Ramos (cell line): Measurements from ENCODE around the gene TMEM86A.

Experiments
- in situ Hi-C: fragments of 300-500 bp; cut with MboI; formaldehyde crosslinking; loops from one replicate; pipeline ENCODE4 v1.14.3; 2022; ENCODE audit warnings: low sequenced_read_pairs; ENCODE audit not compliant: unreplicated experiment

The TMEM86A gene

GRCh38 chr11:18749681-18750319 is 51.2 kb downstream of the TMEM86A start:
- in situ Hi-C loops, result no loop called here

GRCh38 chr11:18750944-18751343 is 52.4 kb downstream of the TMEM86A start:
- in situ Hi-C loops, result no loop called here

- in situ Hi-C loops, result no loop called here
Observed at GRCh38 chr11:18752502-18752901, 53.9 kb downstream of the TMEM86A start.

GRCh38 chr11:18754308-18754707 is 55.7 kb downstream of the TMEM86A start:
- in situ Hi-C loops, result no loop called here
